Keratinocyte (primary cell): ENCODE measurements around the gene MBD3L5. TPM values are rescaled to one million over a fixed set of nuclear protein-coding genes. Genes with fewer than 3 reads are reported as not detected.

Source experiments
- DNase-seq: peaks from one replicate; pipeline ENCODE4 v3.0.0-alpha.2; 2011; ENCODE audit warnings: low read depth, missing footprints, low spot score
- FAIRE-seq: peaks from 2 replicates; lab custom pipeline; 2011; peaks lifted over from hg19 to GRCh38; lab: Jason Lieb, UNC
- H2AFZ ChIP-seq: 2 replicates; pipeline ENCODE4 v1.6.0; 2012; ENCODE audit warnings: low read length, control low read depth, inconsistent platforms; ENCODE audit not compliant: control insufficient read depth
- H3K27ac ChIP-seq: 2 replicates; pipeline ENCODE4 v1.5.1; 2011; ENCODE audit warnings: low read length; ENCODE audit not compliant: control insufficient read depth, insufficient read depth
- H3K27me3 ChIP-seq: 3 replicates; pipeline ENCODE4 v1.6.0; 2011; ENCODE audit warnings: low read length; ENCODE audit not compliant: control insufficient read depth, insufficient read depth; ENCODE audit errors: extremely low read depth
- H3K36me3 ChIP-seq, 2 experiments: 2 replicates in 1 of 2; 3 replicates in 1 of 2; pipeline ENCODE4 v1.5.1; 2011; ENCODE audit warnings: low read length in 2 of 2, mild to moderate bottlenecking in 1 of 2; ENCODE audit not compliant: control insufficient read depth in 2 of 2, insufficient read depth in 2 of 2; ENCODE audit errors: extremely low read depth in 1 of 2
- H3K4me1 ChIP-seq: 3 replicates; pipeline ENCODE4 v1.5.1; 2011; ENCODE audit warnings: low read length; ENCODE audit not compliant: control insufficient read depth, insufficient read depth; ENCODE audit errors: extremely low read depth
- H3K4me2 ChIP-seq: 3 replicates; pipeline ENCODE4 v1.6.0; 2011; ENCODE audit warnings: low read depth, low read length; ENCODE audit not compliant: control insufficient read depth, insufficient read depth; ENCODE audit errors: extremely low read depth
- H3K4me3 ChIP-seq, 3 experiments: fragments of 200-600 bp in 1 of 3; sonication (generic) in 1 of 3; 2 replicates in 2 of 3; 3 replicates in 1 of 3; pipeline ENCODE4 v1.5.1; 2011 to 2016; ENCODE audit warnings: low read length in 3 of 3, mild to moderate bottlenecking in 3 of 3, control low read depth in 2 of 3, inconsistent platforms in 1 of 3, low read depth in 1 of 3, mixed read lengths in 1 of 3, mixed run types in 1 of 3, moderate library complexity in 1 of 3; ENCODE audit not compliant: control insufficient read depth in 2 of 3, insufficient read depth in 2 of 3; ENCODE audit errors: extremely low read depth in 1 of 3
- H3K79me2 ChIP-seq: 2 replicates; pipeline ENCODE4 v1.6.0; 2012; ENCODE audit warnings: low read length; ENCODE audit not compliant: control insufficient read depth, insufficient read depth
- H3K9ac ChIP-seq: 3 replicates; pipeline ENCODE4 v1.6.0; 2011; ENCODE audit warnings: low read length; ENCODE audit not compliant: control insufficient read depth, insufficient read depth; ENCODE audit errors: extremely low read depth
- H3K9me1 ChIP-seq: 3 replicates; pipeline ENCODE4 v1.6.0; 2011; ENCODE audit warnings: low read length; ENCODE audit not compliant: control insufficient read depth, insufficient read depth; ENCODE audit errors: extremely low read depth
- H3K9me3 ChIP-seq: 2 replicates; pipeline ENCODE4 v1.5.1; 2012; ENCODE audit warnings: low read depth, low read length; ENCODE audit not compliant: control insufficient read depth
- H4K20me1 ChIP-seq: 3 replicates; pipeline ENCODE4 v1.6.0; 2011; ENCODE audit warnings: low read length; ENCODE audit not compliant: control insufficient read depth, insufficient read depth; ENCODE audit errors: extremely low read depth
- CTCF ChIP-seq, 3 experiments: IDR thresholded peaks in 1 of 3; conservative IDR thresholded peaks in 1 of 3; optimal IDR thresholded peaks in 1 of 3; 2 replicates in 2 of 3; 3 replicates in 1 of 3; pipeline versions ENCODE3 to v1.5.1; 2011; ENCODE audit warnings: low read length in 3 of 3, mild to moderate bottlenecking in 3 of 3, moderate library complexity in 2 of 3, control low read depth in 1 of 3, inconsistent platforms in 1 of 3; ENCODE audit not compliant: insufficient read depth in 2 of 3; ENCODE audit errors: extremely low read depth in 1 of 3
- EZH2 ChIP-seq: IDR thresholded peaks from one replicate; pipeline ENCODE4 v1.6.1; 2012; ENCODE audit warnings: inconsistent platforms, mild to moderate bottlenecking, low read length, moderate library complexity
- dilution Hi-C: fragments of 300-500 bp; cut with MboI; formaldehyde crosslinking; loops from one replicate; pipeline ENCODE4 v1.7.0; 2020; ENCODE audit warnings: low sequenced_read_pairs; ENCODE audit not compliant: extremely low pct_ligation_motif_present
- polyA plus RNA-seq, 5 experiments: library from polyadenylated mRNA; depleted of rRNA in 3 of 5; stranded (reverse) in 3 of 5; stranded (forward) in 1 of 5; unstranded in 1 of 5; fragments of >200 nt; gene quantifications; 1 replicate in 1 of 5; 2 replicates in 3 of 5; 3 replicates in 1 of 5; pipeline versions ENCODE4 v1.2.1 to v1.2.3, GENCODE V29; 2011 to 2012; ENCODE audit warnings: missing spikeins in 2 of 5, low read depth in 1 of 5, low replicate concordance in 1 of 5

The MBD3L5 gene
- polyA plus RNA-seq, 1 donor (not counting 4 experiments of a cell fraction or from before 2014, with no cell fraction given) = not detected

DNA sequence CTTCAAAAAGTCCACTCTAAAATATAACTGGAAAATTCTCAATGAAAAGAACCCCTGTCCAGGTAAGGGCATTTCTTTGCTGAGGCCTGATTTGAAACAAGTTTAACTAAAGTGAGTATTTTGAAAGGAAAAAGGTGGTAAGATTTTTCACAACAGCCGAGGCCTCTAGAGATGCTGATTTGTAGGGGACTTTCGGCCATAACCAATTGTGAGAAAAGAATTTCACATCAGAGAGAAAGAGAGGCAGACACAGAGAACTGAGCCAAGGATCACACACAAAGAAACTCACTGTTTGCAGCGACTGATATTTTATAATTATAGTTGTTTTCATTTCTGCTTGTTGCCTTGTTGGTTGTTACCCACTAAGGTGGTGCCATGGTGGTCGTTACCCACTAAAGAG is 33.6 kb upstream of the MBD3L5 start:
- FAIRE-seq (no peak), DNase-seq (no peak)
- H3K9me1 ChIP-seq = no peaks in the 10 kb centered on the region
- H3K27ac ChIP-seq = no peak overlapping the region
- H3K36me3 ChIP-seq = no peaks in the 10 kb centered on the region
- no peaks in the 10 kb centered on the region for H4K20me1 ChIP-seq
- no peak overlapping the region for H3K4me3 ChIP-seq
- no peak for TF ChIP-seq EZH2
- no peak for TF ChIP-seq CTCF (optimal IDR thresholded peaks at IDR 0.05 in 1 of 3, IDR thresholded peaks at IDR 0.05 in 1 of 3, conservative IDR thresholded peaks at IDR 0.05 in 1 of 3; ENCODE audit: extremely low read depth in 1 of 3, insufficient read depth in 2 of 3, low read length in 3 of 3)
- H3K4me2 ChIP-seq = no peak overlapping the region
- no peaks in the 10 kb centered on the region for H3K79me2 ChIP-seq
- no peak overlapping the region for H3K9ac ChIP-seq
- no peak overlapping the region for H2AFZ ChIP-seq
- H3K27me3 ChIP-seq = no peaks in the 10 kb centered on the region
- H3K9me3 ChIP-seq = peaks cover 8% of the 10 kb centered on the region
- H3K4me1 ChIP-seq = no peaks in the 10 kb centered on the region
- dilution Hi-C loops = no loop called here

GRCh38 chr19:6997679-6998445 is 32.5 kb upstream of the MBD3L5 start:
- dilution Hi-C loops = no loop called here
- no peak overlapping the region for H3K27ac ChIP-seq
- DNase-seq (no peak), FAIRE-seq (no peak)
- no peak overlapping the region for H3K4me3 ChIP-seq
- no peak overlapping the region for H3K4me2 ChIP-seq
- H3K27me3 ChIP-seq = no peaks in the 10 kb centered on the region
- TF ChIP-seq EZH2 = no peak
- TF ChIP-seq CTCF (optimal IDR thresholded peaks at IDR 0.05 in 1 of 3, IDR thresholded peaks at IDR 0.05 in 1 of 3, conservative IDR thresholded peaks at IDR 0.05 in 1 of 3; ENCODE audit: extremely low read depth in 1 of 3, insufficient read depth in 2 of 3, low read length in 3 of 3) = no peak
- H3K9ac ChIP-seq = no peak overlapping the region
- no peaks in the 10 kb centered on the region for H3K4me1 ChIP-seq
- no peaks in the 10 kb centered on the region for H4K20me1 ChIP-seq
- no peaks in the 10 kb centered on the region for H3K79me2 ChIP-seq
- no peaks in the 10 kb centered on the region for H3K9me1 ChIP-seq
- H3K9me3 ChIP-seq = peaks cover 8% of the 10 kb centered on the region
- no peaks in the 10 kb centered on the region for H3K36me3 ChIP-seq
- no peak overlapping the region for H2AFZ ChIP-seq
